HG02678 (cell line): ENCODE measurements around the gene MED22.
"Not testable (repeated sequence)": the region's sequence is repeated elsewhere in the genome, so short reads cannot be mapped to it uniquely, and the experiment has no call there.

Experiments
- ATAC-seq: cut with Tn5 transposase; IDR thresholded peaks from one replicate; pipeline ENCODE4 v1.9.1; 2021; ENCODE audit warnings: mild to moderate bottlenecking, moderate library complexity; ENCODE audit not compliant: unreplicated experiment

Gene MED22

DNA sequence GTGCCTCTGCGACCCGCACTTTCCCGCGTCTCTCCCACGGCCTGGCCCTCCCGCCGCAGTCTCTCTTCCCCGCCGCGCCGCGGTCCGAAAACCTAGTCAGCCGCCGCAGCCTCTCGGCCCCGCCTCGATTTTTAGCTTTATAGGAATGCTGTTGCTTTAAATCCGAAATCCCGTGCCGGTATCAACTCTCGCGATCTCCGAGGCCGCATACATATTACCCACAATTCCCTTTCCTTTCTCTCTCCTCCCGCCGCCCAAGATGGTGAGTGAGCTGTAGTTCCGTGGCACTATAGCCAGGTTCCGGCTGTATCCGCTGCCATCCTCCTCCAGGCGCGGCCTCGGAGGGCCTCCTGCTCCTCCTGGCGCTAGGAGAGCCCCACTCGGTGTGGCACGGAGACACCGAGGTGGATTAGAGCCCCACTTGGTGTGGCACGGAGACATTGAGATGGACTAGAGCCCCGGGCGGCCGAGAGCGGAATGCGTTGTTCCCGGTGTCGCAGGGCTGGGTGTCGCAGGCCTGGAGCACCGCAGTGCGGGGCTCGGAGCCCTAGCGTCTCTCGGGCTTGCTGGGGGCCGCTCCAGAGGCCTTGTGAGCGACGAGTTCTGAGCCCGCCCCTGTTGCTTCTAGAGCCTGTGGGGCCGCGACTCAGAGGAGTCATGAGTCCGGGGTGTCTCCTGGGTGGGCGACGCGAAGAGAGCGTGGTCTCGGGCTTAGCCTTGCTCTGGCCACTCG lies at the start of gene MED22, which contains the start of gene RPL7A:
MED22 (minus strand) TSS at position 147 of the 733 bp plus-strand sequence. CDS start 1,469 bp downstream, outside the sequence.
RPL7A (plus strand) TSS at position 234 of the 733 bp plus-strand sequence; CDS start at position 260, 26 bp downstream.
- peak; percentile 79 for ATAC-seq

DNA sequence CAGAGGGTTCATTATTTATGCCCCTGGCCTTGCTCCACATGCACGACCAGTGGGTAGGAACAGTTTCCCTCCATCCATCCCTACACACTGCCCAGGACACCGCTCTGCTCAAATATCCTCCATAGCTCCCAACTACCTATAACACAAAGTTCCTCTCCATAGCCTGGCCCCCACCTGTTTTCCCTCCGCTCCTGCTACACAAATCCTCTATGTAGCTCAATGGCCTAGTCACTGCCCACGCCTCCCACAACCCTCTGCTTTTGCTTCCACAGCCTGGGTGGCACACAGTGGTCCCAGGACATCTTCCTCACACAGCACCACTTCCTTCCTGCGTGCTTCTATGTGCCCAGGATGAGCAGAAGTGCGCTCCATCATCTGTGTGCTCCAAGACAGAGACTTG lies 49.4 kb upstream of the MED22 start:
- no peak for ATAC-seq

DNA sequence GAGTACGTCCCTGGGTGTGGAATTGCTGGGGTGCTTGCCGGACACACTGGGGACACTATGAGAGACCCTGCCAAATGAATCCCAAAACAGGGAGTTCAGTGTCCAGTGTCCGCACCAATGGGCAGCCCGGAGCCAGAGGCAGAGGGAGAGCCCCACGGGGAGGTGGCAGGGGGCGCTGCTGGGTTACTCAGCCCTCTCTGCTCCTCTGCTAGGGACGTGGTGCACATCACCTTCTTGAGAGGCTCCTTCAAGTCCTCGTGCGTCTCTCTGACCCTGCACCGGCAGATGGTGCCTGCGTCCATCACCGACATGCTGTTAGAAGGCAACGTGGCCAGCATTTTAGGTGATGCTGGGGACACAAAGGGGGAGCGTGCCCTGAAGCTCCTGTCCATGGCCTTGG lies 49.0 kb upstream of the MED22 start:
- no peak for ATAC-seq

DNA sequence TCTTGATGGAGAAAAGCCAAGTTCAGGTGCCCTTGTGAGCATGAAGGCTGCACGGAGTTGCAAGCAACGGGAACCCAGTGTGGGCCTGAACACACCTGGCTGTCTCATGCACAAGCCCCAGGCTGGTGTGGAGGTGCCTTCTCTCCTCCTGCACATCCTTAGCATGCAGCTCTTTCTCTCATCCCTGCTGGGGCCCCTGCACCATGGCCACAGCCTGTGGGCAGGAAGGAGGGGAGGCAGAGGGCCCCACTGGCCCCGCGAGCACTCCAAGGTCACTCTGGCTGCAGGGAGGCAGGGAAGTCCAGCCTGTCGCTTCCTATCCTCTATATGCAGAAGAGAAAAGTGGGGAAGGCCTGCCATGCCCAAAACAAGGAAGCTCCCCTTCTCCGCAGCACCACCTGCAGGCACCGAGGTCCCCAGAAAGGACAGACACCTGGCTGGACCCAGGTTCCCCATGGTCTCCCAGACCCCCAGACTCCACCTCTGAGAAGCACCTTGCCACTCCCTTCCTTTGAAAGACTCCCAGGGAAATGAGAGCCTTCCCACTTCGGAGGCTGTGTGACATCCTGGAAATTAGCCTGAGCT lies 46.8 kb upstream of the MED22 start:
- ATAC-seq, result no peak

DNA sequence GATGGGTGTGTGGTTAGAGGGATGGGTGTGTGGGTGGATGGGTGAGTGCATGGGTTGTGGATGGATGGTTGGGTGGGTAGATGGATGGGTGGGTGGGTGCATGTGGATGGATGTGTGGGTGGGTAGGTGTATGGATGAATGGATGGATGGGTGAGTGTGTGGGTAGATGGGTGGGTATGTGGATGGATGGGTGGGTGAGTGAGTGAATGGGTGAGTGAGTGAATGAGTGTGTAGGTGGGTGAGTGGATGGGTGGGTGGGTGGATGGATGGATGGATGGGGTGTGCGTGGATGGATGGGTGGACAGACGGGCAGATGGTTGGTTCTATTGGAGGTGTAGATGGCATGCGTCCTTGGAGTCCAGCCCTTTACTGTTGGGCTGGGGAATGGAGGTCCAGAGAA lies 45.5 kb upstream of the MED22 start:
- no peak for ATAC-seq

DNA sequence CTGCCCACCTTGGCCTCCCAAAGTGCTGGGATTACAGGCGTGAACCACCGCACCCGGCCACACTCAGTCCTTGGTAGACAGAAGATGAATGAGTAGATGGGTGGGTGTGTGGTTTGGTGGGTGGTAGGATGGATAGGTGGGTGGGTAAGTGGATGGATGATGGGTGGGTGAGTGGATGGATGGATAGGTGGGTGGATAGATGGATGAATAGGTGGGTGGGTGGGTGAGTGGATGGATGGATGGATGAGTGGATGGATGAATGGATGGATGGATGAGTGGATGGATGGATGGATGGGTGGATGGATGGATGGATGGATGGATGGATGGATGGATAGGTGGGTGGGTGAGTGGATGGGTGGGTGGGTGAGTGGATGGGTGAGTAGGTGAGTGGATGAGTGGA lies 44.4 kb upstream of the MED22 start:
- ATAC-seq, result not testable (repeated sequence)

DNA sequence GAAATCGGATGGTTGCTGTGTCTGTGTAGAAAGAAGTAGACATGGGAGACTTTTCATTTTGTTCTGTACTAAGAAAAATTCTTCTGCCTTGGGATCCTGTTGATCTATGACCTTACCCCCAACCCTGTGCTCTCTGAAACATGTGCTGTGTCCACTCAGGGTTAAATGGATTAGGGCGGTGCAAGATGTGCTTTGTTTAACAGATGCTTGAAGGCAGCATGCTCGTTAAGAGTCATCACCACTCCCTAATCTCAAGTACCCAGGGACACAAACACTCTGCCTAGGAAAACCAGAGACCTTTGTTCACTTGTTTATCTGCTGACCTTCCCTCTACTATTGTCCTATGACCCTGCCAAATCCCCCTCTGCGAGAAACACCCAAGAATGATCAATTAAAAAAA lies 43.5 kb upstream of the MED22 start:
- ATAC-seq, result not testable (repeated sequence)

DNA sequence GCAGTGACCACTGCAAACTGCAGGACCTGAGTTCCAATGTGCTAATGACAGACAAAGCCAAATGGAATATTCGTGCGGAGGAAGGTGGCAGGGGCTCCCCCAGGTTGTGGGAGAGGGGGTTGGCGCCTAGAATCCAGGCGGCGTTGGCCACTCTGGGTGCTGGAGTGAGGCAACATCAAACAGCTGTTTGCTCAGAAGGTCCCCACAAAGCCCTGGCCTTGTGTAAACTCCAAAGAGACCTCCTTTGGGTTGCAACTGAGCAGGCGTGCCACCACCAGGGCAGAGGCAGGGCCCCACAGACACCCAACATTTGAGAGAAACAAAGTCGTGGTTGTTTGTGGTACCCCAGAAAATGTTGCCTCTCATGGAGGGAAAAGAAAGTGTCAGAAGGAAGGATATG lies 42.8 kb upstream of the MED22 start:
- no peak for ATAC-seq

DNA sequence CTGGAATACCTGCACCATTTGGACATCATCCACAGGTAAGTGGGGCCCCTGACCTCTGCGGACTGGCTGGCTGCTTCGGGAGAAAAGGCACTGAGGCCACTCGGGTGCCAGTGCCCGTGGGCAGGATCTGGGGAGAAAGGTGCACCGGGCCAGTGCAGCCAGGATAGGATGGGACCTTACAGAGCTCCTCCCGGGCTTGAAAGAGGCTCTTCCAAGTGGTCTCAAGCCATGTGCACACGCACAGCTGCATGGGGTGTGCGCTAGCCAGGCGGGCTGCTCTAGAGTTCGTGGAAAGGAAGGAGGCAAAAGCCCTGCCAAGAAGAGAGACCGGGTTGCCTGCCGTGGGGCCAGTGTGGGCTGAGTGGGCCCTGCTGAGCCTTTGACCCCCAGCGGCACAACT lies 41.6 kb upstream of the MED22 start:
- ATAC-seq, result no peak

DNA sequence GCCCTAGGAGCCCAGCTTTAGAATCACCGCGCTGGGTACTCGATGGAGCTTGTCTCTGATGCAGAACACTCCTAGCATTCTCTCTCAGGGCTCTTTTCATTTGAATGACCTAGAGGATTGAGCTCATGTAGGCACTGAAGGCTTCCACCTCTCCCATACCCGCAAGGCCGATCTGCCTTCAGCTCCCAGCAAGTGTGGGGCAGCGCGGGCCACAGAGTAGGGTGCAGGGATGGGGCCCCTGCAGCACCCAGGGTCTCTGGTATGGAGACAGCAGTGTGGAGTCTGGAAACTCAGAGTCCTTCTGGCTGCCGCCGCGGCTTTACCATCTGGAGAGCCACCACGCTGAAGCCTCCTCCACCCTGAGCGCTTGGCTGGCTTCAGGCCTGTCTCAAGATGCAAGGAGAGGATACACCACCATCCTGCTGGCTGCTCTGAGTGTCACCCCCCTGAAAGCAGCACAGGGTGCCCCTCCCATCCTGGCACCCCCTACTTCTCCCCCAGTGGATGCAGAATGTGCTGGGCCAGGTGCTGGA lies 41.2 kb upstream of the MED22 start:
- no peak for ATAC-seq

DNA sequence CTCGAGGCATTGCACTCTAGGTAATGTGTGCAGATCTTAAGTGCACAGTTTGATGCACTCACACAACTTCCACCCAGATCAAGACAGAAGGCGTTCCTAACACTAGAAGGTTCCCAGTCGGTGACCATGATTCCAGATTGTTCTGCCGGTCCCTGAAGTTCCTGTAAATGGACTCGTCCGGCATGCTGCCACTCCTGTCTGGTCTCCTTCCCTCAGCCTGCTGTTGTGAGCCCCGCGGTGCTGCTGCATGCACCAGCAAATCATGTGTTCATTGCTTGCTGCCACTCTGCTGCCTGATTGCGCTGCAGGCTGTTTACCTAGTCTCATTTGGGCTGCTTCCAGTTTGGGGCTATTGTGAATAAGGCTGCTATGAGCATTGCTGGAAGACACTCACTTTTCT lies 39.7 kb upstream of the MED22 start:
- no peak for ATAC-seq

DNA sequence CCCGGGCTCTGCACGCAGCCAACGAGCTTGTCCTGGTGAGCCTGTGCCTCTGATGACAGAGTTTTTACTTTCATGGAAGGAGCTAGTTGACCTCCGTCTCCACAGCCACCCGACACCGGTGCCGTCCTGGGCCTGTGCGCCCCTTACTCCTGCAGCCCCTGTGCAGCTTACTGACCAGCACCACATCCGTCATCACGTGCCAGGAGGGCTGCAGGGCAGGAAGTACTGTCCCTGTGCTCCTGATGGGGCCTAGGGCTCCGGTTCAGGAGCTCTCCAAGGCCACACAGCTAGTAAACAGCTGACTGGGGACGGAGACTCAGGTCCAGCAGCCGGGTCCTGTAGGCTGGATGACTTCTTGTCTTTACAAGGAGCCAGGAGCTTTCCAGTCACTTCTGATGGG lies 38.4 kb upstream of the MED22 start:
- ATAC-seq, result no peak

DNA sequence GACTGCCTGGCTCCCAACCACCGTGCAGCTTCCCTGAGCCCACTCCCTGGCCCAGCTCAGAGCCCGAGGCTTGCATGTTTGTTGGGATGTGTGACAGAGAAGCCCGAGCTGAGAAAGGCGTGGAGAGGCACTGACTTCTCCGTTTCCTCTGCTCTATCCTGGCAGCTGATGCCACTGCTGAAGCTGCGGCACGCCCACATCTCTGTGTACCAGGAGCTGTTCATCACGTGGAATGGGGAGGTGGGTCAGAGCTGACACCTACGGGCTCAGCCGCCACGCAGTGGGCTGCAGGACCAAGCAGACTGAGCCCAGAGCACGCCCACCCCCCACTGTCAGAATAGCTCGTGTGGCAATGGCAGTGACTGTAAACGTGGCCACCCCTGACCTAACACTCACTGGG lies 37.5 kb upstream of the MED22 start:
- no peak for ATAC-seq

DNA sequence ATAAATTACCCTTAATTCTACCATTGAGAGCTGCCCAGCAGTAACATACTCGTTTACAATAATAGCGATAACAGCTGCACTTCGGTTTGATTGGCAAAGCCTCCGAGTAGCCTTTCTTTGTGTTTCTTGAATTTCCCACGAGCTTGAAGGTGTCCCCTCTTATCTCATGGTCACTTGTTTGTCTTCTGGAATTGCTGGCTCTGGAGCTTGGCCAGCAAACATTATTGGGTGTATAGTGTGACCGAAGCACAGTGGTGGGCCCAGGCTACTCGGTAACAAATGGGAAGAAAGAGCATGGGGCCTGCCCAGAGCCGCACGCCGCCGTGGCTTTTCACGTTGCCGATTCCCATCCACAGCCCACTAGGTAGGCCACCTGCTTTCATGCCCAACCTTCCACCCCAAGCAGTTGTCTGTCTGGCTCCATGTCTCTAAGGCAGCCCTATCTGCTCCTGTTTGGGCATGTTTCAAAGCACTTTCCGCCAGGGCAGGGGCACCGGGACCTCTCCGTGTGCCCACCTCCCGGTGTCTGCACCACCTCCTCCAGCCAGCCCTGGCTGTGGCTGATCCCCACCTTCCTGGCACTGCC lies 36.9 kb upstream of the MED22 start:
- no peak for ATAC-seq

DNA sequence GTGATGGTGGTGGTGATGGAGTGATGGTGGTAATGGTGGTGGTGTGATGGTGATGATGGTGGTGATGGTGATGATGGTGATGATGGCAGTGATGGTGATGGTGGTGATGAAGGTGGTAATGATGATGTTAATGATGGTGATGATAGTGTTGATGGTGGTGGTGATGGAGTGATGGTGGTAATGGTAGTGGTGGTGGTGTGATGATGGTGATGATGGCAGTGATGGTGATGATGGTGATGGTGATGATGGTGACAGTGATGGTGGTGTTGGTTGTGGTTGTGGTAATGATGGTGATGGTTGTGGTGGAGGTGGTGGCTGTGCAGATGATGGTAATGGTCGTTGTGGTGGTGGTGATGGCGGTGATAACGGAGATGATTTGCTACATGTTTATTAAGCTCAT lies 35.5 kb upstream of the MED22 start:
- ATAC-seq, result no peak

DNA sequence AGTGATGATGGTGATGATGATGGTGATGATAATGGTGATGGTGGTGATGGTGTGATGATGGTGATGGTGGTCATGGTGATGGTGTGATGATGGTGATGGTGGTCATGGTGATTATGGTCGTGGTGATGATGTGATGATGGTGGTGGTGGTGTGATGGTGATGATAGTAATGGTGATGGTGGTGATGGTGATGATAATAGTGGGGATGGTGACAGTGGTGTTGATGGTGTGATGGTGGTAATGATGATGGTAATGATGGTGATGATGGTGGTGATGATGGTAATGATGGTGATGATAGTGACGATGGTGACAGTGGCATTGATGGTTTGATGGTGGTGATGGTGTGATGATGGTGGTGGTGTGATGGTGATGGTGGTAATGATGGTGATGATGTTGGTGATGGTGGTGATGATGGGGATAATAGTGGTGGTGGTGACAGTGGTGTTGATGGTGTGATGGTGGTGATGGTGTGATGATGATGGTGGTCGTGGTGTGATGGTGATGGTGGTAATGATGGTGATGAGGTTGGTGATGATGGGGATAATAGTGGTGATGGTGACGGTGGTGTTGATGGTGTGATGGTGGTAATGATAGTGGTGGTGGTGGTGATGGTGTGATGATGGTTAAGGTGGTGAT lies 34.7 kb upstream of the MED22 start:
- ATAC-seq, result no peak

DNA sequence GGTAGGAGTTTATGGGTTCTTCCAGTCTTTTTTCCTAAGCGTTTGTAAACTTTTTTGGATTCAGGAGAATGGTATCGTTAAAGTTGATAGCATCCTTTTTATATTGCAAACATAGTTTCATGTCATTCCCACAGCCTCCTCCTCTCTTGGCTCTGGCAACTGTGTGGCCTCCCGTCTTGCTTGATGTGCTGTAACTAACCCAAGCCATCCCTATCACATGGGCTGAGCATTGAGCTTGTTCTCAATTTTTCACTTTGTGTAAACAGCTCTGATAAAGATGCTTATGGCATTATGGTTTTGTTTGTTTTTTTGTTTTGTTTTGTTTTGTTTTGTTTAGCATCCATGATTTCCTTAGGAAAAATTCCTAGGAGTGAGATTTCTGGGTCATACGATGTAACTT lies 32.8 kb upstream of the MED22 start:
- ATAC-seq, result no peak

DNA sequence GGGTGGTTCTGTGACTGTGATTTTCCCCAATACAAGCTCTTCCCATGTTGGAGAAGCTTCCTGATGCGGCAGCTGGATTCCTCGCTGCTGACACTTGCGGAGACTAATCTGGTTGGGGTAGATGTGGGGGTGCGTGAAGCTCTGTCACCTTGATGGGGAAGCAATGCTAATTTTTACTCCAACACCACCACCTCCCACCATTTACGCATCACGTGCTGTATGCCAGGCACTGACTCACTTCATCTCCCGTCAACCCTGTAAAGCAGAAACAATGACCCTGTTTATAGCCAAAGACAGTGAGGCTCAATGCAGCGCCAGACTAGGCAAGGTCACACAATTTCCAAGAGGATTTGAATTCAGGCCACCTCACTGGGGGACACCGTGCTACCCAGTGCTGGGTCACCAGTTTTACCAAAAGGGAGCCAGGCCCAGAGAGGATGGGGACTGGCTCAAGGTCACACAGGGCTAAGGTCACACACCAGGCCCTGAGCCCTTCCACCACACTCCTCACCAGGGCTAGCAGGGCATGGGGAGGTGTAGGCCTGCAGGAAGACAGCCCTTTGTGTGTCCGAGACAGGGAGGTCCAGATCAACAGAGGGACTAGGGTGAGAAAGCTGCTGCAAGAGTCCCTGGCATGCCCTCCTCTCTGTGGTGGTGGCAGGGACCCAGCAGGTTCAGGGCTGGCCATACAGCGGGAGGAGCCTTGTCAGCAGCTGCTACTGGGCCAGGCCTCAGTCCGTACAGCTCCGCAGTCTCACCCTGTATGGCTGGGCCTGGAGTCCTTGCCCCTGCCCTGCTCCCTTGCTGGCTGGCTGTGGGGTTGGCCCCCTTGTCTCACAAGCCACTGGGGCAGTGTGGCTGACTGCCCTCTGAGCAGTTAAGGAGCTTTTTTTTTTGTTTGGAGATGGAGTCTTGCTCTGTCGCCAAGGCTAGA lies 31.5 kb upstream of the MED22 start:
- ATAC-seq, result no peak

DNA sequence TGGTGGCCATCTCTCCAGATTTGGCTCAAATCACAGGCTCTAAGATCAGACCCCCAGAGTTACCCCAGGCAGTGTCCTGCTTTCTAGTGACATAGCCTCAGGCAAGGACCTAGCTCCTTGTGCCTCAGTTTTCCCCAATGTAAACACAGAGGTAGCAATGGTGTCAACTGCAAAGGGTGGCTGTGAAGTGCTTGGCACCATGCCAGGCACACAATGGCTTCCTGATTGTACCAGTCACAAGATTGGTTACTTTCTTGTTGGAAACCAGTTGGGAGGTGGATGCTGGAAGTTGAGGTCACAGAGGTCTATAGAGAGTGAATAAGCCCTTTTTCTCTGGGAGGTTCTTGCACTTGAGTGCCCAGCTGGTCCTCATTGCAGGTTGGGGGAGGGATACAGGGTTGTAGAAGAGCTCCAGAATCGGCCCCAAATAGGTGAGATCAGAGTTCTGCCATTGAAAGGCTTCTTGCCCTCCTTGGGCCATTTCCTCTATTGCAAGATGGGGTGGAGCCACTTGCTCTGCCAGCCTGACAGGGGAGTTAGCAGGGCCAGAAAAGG lies 30.6 kb upstream of the MED22 start:
- no peak for ATAC-seq

DNA sequence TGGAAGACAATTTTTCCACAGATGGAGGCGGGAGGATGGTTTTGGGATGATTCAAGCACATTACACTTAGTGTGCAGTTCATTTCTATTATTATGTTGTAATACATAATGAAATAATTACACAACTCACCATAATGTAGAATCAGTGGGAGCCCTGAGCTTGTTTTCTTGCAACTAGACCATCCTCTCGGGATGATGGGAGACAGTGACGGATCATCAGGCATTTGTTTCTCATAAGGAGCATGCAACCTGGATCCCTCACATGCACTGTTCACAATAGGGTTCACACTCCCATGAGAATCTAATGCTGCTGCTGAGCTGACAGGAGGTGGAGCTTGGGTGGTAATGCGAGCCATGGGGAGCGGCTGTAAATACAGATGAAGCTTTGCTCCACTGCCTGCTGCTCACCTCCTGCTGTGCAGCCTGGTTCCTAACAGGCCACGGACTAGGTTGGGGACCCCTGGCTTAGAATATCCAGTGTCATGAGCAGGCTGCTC lies 29.8 kb upstream of the MED22 start:
- no peak for ATAC-seq
